ENCODE results near the gene CC2D2B. TPM values are rescaled to one million over a fixed set of nuclear protein-coding genes. Genes with fewer than 3 reads are reported as not detected.

CC2D2B gene
- total RNA-seq, 1 donor from 2014 or later = 0.46 TPM

GRCh38 chr10:96073722-96074121 is 165.9 kb downstream of the CC2D2B start:
- Mint-ChIP-seq H3K4me1 (ENCODE audit: unreplicated experiment) (peaks cover 8% of the 10 kb centered on the region), H3K27me3 (ENCODE audit: unreplicated experiment) (peaks cover 7% of the 10 kb centered on the region), H3K9me3 (ENCODE audit: unreplicated experiment) (no peaks in the 10 kb centered on the region), H3K4me3 (ENCODE audit: unreplicated experiment) (no peak overlapping the region), H3K36me3 (ENCODE audit: unreplicated experiment) (no peaks in the 10 kb centered on the region), H3K27ac (ENCODE audit: unreplicated experiment) (no peak overlapping the region)
- TF ChIP-seq, protein P1, sequence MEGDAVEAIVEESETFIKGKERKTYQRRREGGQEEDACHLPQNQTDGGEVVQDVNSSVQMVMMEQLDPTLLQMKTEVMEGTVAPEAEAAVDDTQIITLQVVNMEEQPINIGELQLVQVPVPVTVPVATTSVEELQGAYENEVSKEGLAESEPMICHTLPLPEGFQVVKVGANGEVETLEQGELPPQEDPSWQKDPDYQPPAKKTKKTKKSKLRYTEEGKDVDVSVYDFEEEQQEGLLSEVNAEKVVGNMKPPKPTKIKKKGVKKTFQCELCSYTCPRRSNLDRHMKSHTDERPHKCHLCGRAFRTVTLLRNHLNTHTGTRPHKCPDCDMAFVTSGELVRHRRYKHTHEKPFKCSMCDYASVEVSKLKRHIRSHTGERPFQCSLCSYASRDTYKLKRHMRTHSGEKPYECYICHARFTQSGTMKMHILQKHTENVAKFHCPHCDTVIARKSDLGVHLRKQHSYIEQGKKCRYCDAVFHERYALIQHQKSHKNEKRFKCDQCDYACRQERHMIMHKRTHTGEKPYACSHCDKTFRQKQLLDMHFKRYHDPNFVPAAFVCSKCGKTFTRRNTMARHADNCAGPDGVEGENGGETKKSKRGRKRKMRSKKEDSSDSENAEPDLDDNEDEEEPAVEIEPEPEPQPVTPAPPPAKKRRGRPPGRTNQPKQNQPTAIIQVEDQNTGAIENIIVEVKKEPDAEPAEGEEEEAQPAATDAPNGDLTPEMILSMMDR (IDR thresholded peaks at IDR 0.05) = no peak
- no peak for DNase-seq (ENCODE audit: extremely low spot score, unreplicated experiment)

- Mint-ChIP-seq H3K9me3 (ENCODE audit: unreplicated experiment) (no peaks in the 10 kb centered on the region), H3K4me1 (ENCODE audit: unreplicated experiment) (peaks cover 8% of the 10 kb centered on the region), H3K4me3 (ENCODE audit: unreplicated experiment) (no peak overlapping the region), H3K27ac (ENCODE audit: unreplicated experiment) (no peak overlapping the region), H3K36me3 (ENCODE audit: unreplicated experiment) (no peaks in the 10 kb centered on the region), H3K27me3 (ENCODE audit: unreplicated experiment) (peaks cover 15% of the 10 kb centered on the region)
- TF ChIP-seq, protein P1 (IDR thresholded peaks at IDR 0.05) = no peak
- DNase-seq (ENCODE audit: extremely low spot score, unreplicated experiment) = no peak
Measured at GRCh38 chr10:96074776-96075175, 167.0 kb downstream of the CC2D2B start.

- TF ChIP-seq, protein P1 (IDR thresholded peaks at IDR 0.05) = no peak
- H3K9me3 Mint-ChIP-seq (ENCODE audit: unreplicated experiment) = no peaks in the 10 kb centered on the region
- no peak overlapping the region for H3K27ac Mint-ChIP-seq (ENCODE audit: unreplicated experiment)
- peaks cover 23% of the 10 kb centered on the region for H3K27me3 Mint-ChIP-seq (ENCODE audit: unreplicated experiment)
- no peaks in the 10 kb centered on the region for H3K36me3 Mint-ChIP-seq (ENCODE audit: unreplicated experiment)
- no peak for DNase-seq (ENCODE audit: extremely low spot score, unreplicated experiment)
- peaks cover 8% of the 10 kb centered on the region for H3K4me1 Mint-ChIP-seq (ENCODE audit: unreplicated experiment)
- no peak overlapping the region for H3K4me3 Mint-ChIP-seq (ENCODE audit: unreplicated experiment)
Measured at GRCh38 chr10:96075977-96076376, 168.2 kb downstream of the CC2D2B start.

DNA sequence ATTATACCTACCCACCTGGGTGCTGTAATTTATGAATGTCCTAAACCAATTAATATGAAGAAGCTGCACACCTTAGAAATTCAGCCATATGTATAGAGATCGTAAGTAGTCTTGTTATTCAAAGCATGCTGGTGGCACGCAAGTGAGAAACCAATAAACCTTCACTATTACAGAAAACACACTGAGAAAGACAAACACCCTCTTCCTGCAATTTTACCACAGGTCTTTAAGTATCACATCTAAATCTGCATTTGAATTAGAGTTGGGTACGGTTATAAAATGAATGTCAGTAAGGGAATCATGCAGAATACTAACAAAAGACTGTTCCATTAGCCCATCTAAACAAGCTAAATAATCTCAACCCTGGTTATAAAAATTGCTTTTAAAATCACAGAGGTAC is 169.4 kb downstream of the CC2D2B start:
- no peak for DNase-seq (ENCODE audit: extremely low spot score, unreplicated experiment)
- Mint-ChIP-seq H3K9me3 (ENCODE audit: unreplicated experiment) (no peaks in the 10 kb centered on the region), H3K27me3 (ENCODE audit: unreplicated experiment) (peaks cover 25% of the 10 kb centered on the region), H3K27ac (ENCODE audit: unreplicated experiment) (no peak overlapping the region), H3K4me3 (ENCODE audit: unreplicated experiment) (no peak overlapping the region), H3K4me1 (ENCODE audit: unreplicated experiment) (peaks cover 8% of the 10 kb centered on the region), H3K36me3 (ENCODE audit: unreplicated experiment) (no peaks in the 10 kb centered on the region)
- TF ChIP-seq, protein P1 (IDR thresholded peaks at IDR 0.05) = no peak

GRCh38 chr10:96082153-96082552 is 174.4 kb downstream of the CC2D2B start:
- Mint-ChIP-seq H3K4me1 (ENCODE audit: unreplicated experiment) (no peaks in the 10 kb centered on the region), H3K27me3 (ENCODE audit: unreplicated experiment) (peaks cover 31% of the 10 kb centered on the region), H3K36me3 (ENCODE audit: unreplicated experiment) (no peaks in the 10 kb centered on the region), H3K4me3 (ENCODE audit: unreplicated experiment) (no peak overlapping the region), H3K9me3 (ENCODE audit: unreplicated experiment) (no peaks in the 10 kb centered on the region), H3K27ac (ENCODE audit: unreplicated experiment) (no peak overlapping the region)
- DNase-seq (ENCODE audit: extremely low spot score, unreplicated experiment) = no peak
- TF ChIP-seq, protein P1 (IDR thresholded peaks at IDR 0.05) = no peak

Small RNA genes within 50 kb of the gene (microRNA-seq; reads per million reads assigned to microRNA genes)
- gene MIR3157 (ENCODE audit: unreplicated experiment) = not detected

Other genes starting within 250 kb of the CC2D2B start
- 36.4 and 41.1 TPM in 2 replicates for gene TCTN3, start 214.0 kb upstream of the CC2D2B start, total RNA-seq
- gene ENTPD1, start 151.8 kb upstream of the CC2D2B start, total RNA-seq = 1.2 and 1.5 TPM in 2 replicates
- gene CCNJ, start 135.6 kb downstream of the CC2D2B start, total RNA-seq = 6.9 and 9.6 TPM in 2 replicates
- 14.9 and 15.6 TPM in 2 replicates for gene ZNF518A, start 222.3 kb downstream of the CC2D2B start, total RNA-seq

All from osteocyte (in vitro differentiated cells).